Left lung (tissue), 10 donors: Measurements from ENCODE around the gene HEPHL1. TPM values are rescaled to one million over a fixed set of nuclear protein-coding genes. Genes with fewer than 3 reads are reported as not detected.

Experiments used
- ATAC-seq: fragments of 200-7000 bp; cut with Tn5 transposase; one replicate; pipeline ENCODE4 v1.9.1; 2020; ENCODE audit warnings: moderate library complexity
- DNase-seq, 4 donors: peaks; one replicate each; pipeline ENCODE4 v3.0.0-alpha.2; 2013 to 2020
- H3K27ac ChIP-seq, 2 donors: fragments of 200-600 bp; sonication (generic) in 1 of 2; one replicate each; pipeline versions ENCODE4 v1.5.0 to v1.8.0; 2020 to 2021
- H3K27me3 ChIP-seq, 2 donors: fragments of 200-600 bp; sonication (generic) in 1 of 2; one replicate each; pipeline versions ENCODE4 v1.5.0 to v1.8.0; 2020 to 2021
- H3K36me3 ChIP-seq, 2 donors: fragments of 200-600 bp; sonication (generic) in 1 of 2; one replicate each; pipeline versions ENCODE4 v1.5.0 to v1.8.0; 2020 to 2021
- H3K4me1 ChIP-seq, 2 donors: fragments of 200-600 bp; one replicate each; pipeline ENCODE4 v1.8.0; 2021
- H3K4me3 ChIP-seq, 2 donors: fragments of 200-600 bp; sonication (generic) in 1 of 2; one replicate each; pipeline versions ENCODE4 v1.5.0 to v1.8.0; 2020 to 2021; ENCODE audit warnings: mild to moderate bottlenecking in 1 of 2
- H3K9me3 ChIP-seq, 2 donors: fragments of 200-600 bp; sonication (generic) in 1 of 2; one replicate each; pipeline versions ENCODE4 v1.5.0 to v1.8.0; 2020 to 2021
- CTCF ChIP-seq, 2 donors: fragments of 200-600 bp; sonication (generic) in 1 of 2; IDR thresholded peaks; one replicate each; pipeline versions ENCODE4 v1.5.0 to v1.8.0; 2021; ENCODE audit warnings: antibody characterized with exemption in 2 of 2
- intact Hi-C, 2 donors: fragments of 100-400 bp; cut with DNase I; formaldehyde crosslinking; loops; one replicate each; pipeline versions ENCODE4 v1.11.2 to v1.14.2; 2022
- polyA plus RNA-seq, 6 donors: library from polyadenylated mRNA; unstranded; fragments of 120-200 nt; gene quantifications; one replicate each; pipeline ENCODE4 v1.2.1, GENCODE V29; 2013; ENCODE audit not compliant: insufficient read length in 6 of 6
- total RNA-seq, 2 donors: library from RNA; stranded (reverse); fragmentation: NEBNext Ultra II Directional; extraction: Animal tissue kit (Norgen Biotek cat#: 25700); gene quantifications; one replicate each; pipeline ENCODE4 v1.2.1, GENCODE V29; 2021
- donor health status: DM: no; HTN: yes; CAD: no.
- donor health status: DM: no; HTN: no; CAD: no.

The HEPHL1 gene
- total and polyA plus RNA-seq, 8 donors: 0.06 to 0.21 (median 0.14) TPM; not detected in 5

DNA sequence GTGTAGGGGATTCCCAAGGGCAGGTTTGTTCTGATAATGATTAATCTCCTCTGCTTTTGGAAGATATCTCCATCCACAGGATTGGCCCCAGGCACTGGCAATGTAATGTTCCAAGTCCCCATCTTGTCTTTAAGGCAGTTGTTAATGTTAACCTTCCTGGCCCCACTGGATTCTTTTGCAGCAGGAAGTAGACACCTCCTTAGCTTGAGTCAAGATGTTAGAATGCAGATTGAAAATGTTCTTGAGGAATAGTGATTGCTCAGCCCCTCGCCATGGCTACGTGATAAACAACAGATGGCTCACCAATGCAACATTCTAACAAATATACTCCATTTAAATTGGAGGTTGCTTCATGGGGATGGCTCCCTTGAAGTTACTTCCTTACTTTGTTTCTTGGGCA lies 7.3 kb downstream of the HEPHL1 start:
- Histone ChIP-seq H3K4me1 (no peaks in the 10 kb centered on the region), H3K27ac (no peak overlapping the region), H3K27me3 (no peaks in the 10 kb centered on the region), H3K4me3 (no peak overlapping the region), H3K9me3 (peaks cover 0 to 20% of the 10 kb centered on the region in 2 donors), H3K36me3 (no peaks in the 10 kb centered on the region)
- ATAC-seq (peak; percentile 53), DNase-seq (peak in 1 of 4 donors; percentile 33)
- TF ChIP-seq CTCF (IDR thresholded peaks at IDR 0.05): no peak
- intact Hi-C loops: no loop called here

DNA sequence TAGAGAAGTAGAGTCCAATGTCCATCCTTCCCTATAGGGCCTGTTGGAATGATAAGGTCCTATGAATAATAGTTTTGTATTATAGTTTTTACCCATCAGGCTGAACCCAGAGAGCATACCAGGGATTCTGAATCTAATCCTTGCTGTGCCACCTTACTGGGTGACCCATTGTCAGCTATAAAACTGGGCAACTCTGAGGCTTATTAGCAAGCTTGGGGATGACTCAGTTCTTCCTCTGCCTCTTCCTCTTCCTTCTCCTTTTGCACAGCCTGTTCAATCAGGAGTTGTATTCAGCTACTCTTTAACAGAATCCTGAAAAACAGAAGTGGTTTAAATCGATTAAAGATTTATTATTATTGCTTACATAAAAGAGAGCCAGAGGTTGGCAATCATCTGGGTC lies 8.9 kb downstream of the HEPHL1 start:
- TF ChIP-seq CTCF (IDR thresholded peaks at IDR 0.05): no peak
- Histone ChIP-seq H3K4me3 (no peak overlapping the region), H3K4me1 (no peaks in the 10 kb centered on the region), H3K27me3 (no peaks in the 10 kb centered on the region), H3K27ac (no peak overlapping the region), H3K36me3 (no peaks in the 10 kb centered on the region), H3K9me3 (peaks cover 0 to 20% of the 10 kb centered on the region in 2 donors)
- DNase-seq (no peak), ATAC-seq (no peak)
- intact Hi-C loops: no loop called here

DNA sequence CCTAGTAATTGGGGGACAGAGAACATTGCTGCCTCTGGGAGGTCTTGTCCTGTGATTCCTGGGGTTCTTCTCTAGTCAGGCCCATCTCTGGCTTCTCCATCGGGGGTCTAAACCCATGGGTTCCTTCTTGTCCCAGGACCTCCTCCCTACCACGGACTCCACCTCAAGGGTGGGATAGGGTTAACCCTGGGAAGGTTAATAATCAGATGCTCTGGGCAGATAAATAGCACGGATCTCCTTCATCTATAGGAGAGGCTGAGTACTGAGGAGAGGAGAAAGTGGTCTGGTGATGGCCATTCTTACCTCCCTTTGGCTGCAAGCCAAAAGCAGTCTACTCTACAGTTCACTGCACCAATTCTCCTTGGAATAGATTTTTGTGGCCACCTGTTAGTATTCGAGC lies 10.5 kb downstream of the HEPHL1 start:
- intact Hi-C loops: no loop called here
- Histone ChIP-seq H3K9me3 (peaks cover 0 to 17% of the 10 kb centered on the region in 2 donors), H3K4me3 (no peak overlapping the region), H3K27me3 (no peaks in the 10 kb centered on the region), H3K36me3 (no peaks in the 10 kb centered on the region), H3K4me1 (no peaks in the 10 kb centered on the region), H3K27ac (no peak overlapping the region)
- no peak for ATAC-seq
- no peak for DNase-seq
- no peak for TF ChIP-seq CTCF (IDR thresholded peaks at IDR 0.05)

- Histone ChIP-seq H3K36me3 (no peaks in the 10 kb centered on the region), H3K9me3 (peaks cover 0 to 12% of the 10 kb centered on the region in 2 donors), H3K27ac (no peak overlapping the region), H3K4me3 (no peak overlapping the region), H3K4me1 (no peaks in the 10 kb centered on the region), H3K27me3 (no peaks in the 10 kb centered on the region)
- no peak for ATAC-seq
- TF ChIP-seq CTCF (IDR thresholded peaks at IDR 0.05): no peak
- DNase-seq: no peak
- intact Hi-C loops: no loop called here
Measured at GRCh38 chr11:94032066-94032465, 10.9 kb downstream of the HEPHL1 start.

DNA sequence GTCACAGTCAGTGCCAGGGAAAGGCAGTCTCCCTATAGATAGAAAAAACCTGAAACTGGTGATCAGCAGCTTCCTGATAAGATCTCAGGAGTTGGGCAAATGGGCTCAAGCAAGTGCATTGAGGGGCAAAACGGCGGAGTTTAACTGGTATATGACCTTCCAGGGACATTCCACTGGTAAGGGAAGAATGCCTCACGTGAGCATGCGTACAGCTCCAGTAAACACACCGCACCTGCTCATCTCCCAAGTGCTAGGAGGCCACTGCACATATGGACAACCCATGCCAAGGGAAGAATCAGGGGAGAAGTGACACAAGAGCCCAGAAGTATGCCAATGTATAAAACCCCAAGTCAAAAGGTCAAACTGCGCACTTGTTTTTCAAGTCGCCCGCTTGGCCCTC lies 11.6 kb downstream of the HEPHL1 start:
- Histone ChIP-seq H3K4me3 (no peak overlapping the region), H3K4me1 (no peaks in the 10 kb centered on the region), H3K27ac (no peak overlapping the region), H3K9me3 (peaks cover 0 to 10% of the 10 kb centered on the region in 2 donors), H3K36me3 (no peaks in the 10 kb centered on the region), H3K27me3 (no peaks in the 10 kb centered on the region)
- ATAC-seq (no peak), DNase-seq (no peak)
- no peak for TF ChIP-seq CTCF (IDR thresholded peaks at IDR 0.05)
- intact Hi-C loops: no loop called here
